Loucy (cell line): ENCODE data around the gene DENND11.

ENCODE experiments used
- H2AFZ ChIP-seq: fragments of 200-600 bp; sonication (generic); 2 replicates; pipeline ENCODE4 v1.6.0; 2016; ENCODE audit warnings: antibody characterized with exemption, mild to moderate bottlenecking, low read length, moderate library complexity
- H3F3A ChIP-seq: fragments of 200-600 bp; 2 replicates; pipeline ENCODE4 v1.6.0; 2016; ENCODE audit warnings: antibody characterized with exemption, low read depth, mild to moderate bottlenecking
- H3K27me3 ChIP-seq: fragments of 200-600 bp; sonication (generic); 2 replicates; pipeline ENCODE4 v1.6.1; 2014; ENCODE audit warnings: low read length, mild to moderate bottlenecking; ENCODE audit not compliant: insufficient read depth, poor library complexity, severe bottlenecking
- H3K36me3 ChIP-seq: fragments of 200-600 bp; sonication (generic); 2 replicates; pipeline ENCODE4 v1.6.1; 2016; ENCODE audit warnings: low read length; ENCODE audit not compliant: insufficient read depth
- H3K4me1 ChIP-seq: fragments of 200-600 bp; sonication (generic); 2 replicates; pipeline ENCODE4 v1.5.1; 2014; ENCODE audit warnings: low read length, mild to moderate bottlenecking; ENCODE audit not compliant: insufficient read depth, poor library complexity, severe bottlenecking
- H3K4me2 ChIP-seq: fragments of 200-600 bp; sonication (generic); 2 replicates; pipeline ENCODE4 v1.6.0; 2014; ENCODE audit warnings: antibody characterized with exemption, low read length, low read depth, mild to moderate bottlenecking; ENCODE audit not compliant: poor library complexity, severe bottlenecking
- H3K4me3 ChIP-seq: fragments of 200-600 bp; sonication (generic); 2 replicates; pipeline ENCODE4 v1.5.1; 2014; ENCODE audit warnings: low read length, mild to moderate bottlenecking, mixed read lengths; ENCODE audit not compliant: poor library complexity, severe bottlenecking
- H3K79me2 ChIP-seq: fragments of 200-600 bp; sonication (generic); 2 replicates; pipeline ENCODE4 v1.6.1; 2014; ENCODE audit warnings: low read length; ENCODE audit not compliant: insufficient read depth
- H3K9ac ChIP-seq: fragments of 200-600 bp; sonication (generic); 2 replicates; pipeline ENCODE4 v1.6.0; 2014; ENCODE audit warnings: mild to moderate bottlenecking, low read depth, low read length, moderate library complexity; ENCODE audit not compliant: poor library complexity, severe bottlenecking
- H3K9me2 ChIP-seq: fragments of 200-600 bp; sonication (generic); replicated peaks from 2 replicates; pipeline ENCODE4 v1.6.1; 2016; ENCODE audit warnings: low read depth, low read length, mixed read lengths
- H3K9me3 ChIP-seq: fragments of 200-600 bp; sonication (generic); 2 replicates; pipeline ENCODE4 v1.6.1; 2014; ENCODE audit warnings: mild to moderate bottlenecking, antibody characterized with exemption, low read length, low read depth; ENCODE audit not compliant: insufficient read depth
- H4K20me1 ChIP-seq: fragments of 200-600 bp; sonication (generic); 2 replicates; pipeline ENCODE4 v1.6.0; 2014; ENCODE audit warnings: antibody characterized with exemption, low read length, mild to moderate bottlenecking; ENCODE audit not compliant: insufficient read depth, poor library complexity, severe bottlenecking
- CTCF ChIP-seq: fragments of 200-600 bp; sonication (generic); conservative IDR thresholded peaks from 2 replicates; pipeline ENCODE4 v1.5.1; 2014; ENCODE audit warnings: mild to moderate bottlenecking, antibody characterized with exemption, low read length
- EZH2phosphoT487 ChIP-seq: fragments of 200-600 bp; IDR thresholded peaks from 2 replicates; pipeline ENCODE4 v1.6.1; 2018; ENCODE audit warnings: antibody characterized with exemption, mild to moderate bottlenecking, moderate library complexity, borderline replicate concordance

DENND11 gene

DNA sequence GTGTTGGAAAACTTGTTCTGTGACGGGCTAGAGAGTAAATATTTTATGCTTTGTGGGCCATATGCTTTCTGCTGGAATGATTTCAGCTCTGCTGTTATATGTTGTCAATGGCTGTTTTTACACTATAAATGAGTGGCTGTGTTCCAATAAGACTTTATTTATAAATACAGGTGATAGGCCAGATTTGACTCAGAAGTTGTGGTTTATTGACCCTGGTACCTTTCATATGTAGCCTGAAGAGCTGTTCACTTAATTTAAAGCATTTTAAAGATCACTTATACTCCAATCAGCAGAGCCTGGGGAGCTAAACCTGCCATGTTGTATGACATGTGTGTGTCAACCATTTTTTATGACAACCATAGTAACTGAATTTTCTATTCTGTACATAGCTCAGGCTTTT, 27.1 kb upstream of the DENND11 start:
- H4K20me1 ChIP-seq = no peaks in the 10 kb centered on the region
- H3F3A ChIP-seq = no peaks in the 10 kb centered on the region
- no peaks in the 10 kb centered on the region for H3K9me2 ChIP-seq
- no peaks in the 10 kb centered on the region for H3K79me2 ChIP-seq
- no peak overlapping the region for H3K4me3 ChIP-seq
- no peak overlapping the region for H2AFZ ChIP-seq
- H3K27me3 ChIP-seq = no peaks in the 10 kb centered on the region
- TF ChIP-seq CTCF (no peak), EZH2phosphoT487 (no peak)
- H3K9ac ChIP-seq = no peak overlapping the region
- H3K36me3 ChIP-seq = no peaks in the 10 kb centered on the region
- H3K9me3 ChIP-seq = no peaks in the 10 kb centered on the region
- no peaks in the 10 kb centered on the region for H3K4me1 ChIP-seq
- no peak overlapping the region for H3K4me2 ChIP-seq

DNA sequence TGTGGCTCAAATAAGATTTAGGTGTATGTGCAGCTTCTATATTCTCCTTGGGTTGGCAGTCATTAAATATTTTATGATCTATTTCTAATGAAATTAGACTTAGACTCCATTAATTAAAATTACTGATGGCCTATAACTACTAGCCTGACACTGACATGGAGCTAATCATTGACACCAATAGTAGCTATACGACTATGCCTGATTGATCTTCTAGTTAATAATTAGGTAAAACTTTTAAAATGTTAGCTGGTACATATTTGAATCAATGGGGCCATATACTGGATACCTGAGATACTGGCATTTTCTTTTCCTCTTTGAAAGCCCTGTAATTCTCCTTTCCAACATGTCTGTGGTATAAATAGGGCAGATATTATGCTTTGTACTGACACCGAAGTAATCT, 20.6 kb upstream of the DENND11 start:
- Histone ChIP-seq H3K9me2 (no peaks in the 10 kb centered on the region), H3K27me3 (no peaks in the 10 kb centered on the region), H3K4me1 (no peaks in the 10 kb centered on the region), H3F3A (no peaks in the 10 kb centered on the region), H3K9me3 (no peaks in the 10 kb centered on the region), H4K20me1 (no peaks in the 10 kb centered on the region), H3K4me2 (no peak overlapping the region), H2AFZ (no peak overlapping the region), H3K79me2 (no peaks in the 10 kb centered on the region), H3K9ac (no peak overlapping the region), H3K36me3 (no peaks in the 10 kb centered on the region), H3K4me3 (no peak overlapping the region)
- TF ChIP-seq EZH2phosphoT487 (no peak), CTCF (no peak)

DNA sequence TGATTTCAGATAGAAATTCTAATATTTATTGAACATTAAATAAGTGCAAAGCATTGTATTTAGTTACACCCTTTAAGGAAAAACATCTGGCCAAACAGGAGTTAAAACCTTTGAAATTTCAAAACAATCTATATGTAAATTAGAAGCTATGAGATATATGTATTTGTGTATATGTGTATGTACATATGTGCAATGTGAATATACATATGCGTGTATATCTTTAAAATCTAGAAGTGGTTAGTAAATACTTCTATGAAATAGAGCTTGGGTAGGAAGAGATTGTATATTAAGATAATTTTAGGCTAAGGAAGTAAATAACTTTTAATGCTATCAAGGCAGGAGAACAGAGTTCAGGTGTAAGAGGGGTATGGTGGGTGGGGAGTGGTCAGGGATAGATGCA, 15.5 kb upstream of the DENND11 start:
- Histone ChIP-seq H3K9me2 (no peaks in the 10 kb centered on the region), H2AFZ (no peak overlapping the region), H3K4me2 (no peak overlapping the region), H3K4me3 (no peak overlapping the region), H3K27me3 (no peaks in the 10 kb centered on the region), H3K4me1 (no peaks in the 10 kb centered on the region), H3K9ac (no peak overlapping the region), H3F3A (no peaks in the 10 kb centered on the region), H3K36me3 (no peaks in the 10 kb centered on the region), H3K9me3 (no peaks in the 10 kb centered on the region), H4K20me1 (no peaks in the 10 kb centered on the region), H3K79me2 (no peaks in the 10 kb centered on the region)
- no peak for TF ChIP-seq CTCF
- no peak for TF ChIP-seq EZH2phosphoT487
